GM15510 (cell line): ENCODE measurements around the gene ZNF365.

Experiments used
- POLR2A ChIP-seq: IDR thresholded peaks from 3 replicates; pipeline ENCODE4 v1.6.1; 2011; ENCODE audit warnings: borderline replicate concordance; ENCODE audit not compliant: insufficient read length; ENCODE audit errors: extremely low read depth

Gene ZNF365

GRCh38 chr10:62433901-62434300, 59.7 kb downstream of the ZNF365 start:
- TF ChIP-seq POLR2A: no peak

GRCh38 chr10:62437696-62438095, 63.5 kb downstream of the ZNF365 start:
- TF ChIP-seq POLR2A: no peak

GRCh38 chr10:62442006-62442405, 67.8 kb downstream of the ZNF365 start:
- no peak for TF ChIP-seq POLR2A

- TF ChIP-seq POLR2A: no peak
Observed at GRCh38 chr10:62442894-62443669, 68.9 kb downstream of the ZNF365 start.

GRCh38 chr10:62443866-62444265, 69.7 kb downstream of the ZNF365 start:
- TF ChIP-seq POLR2A: no peak

- TF ChIP-seq POLR2A: no peak
Observed at GRCh38 chr10:62446627-62447026, 72.5 kb downstream of the ZNF365 start.

- no peak for TF ChIP-seq POLR2A
Observed at GRCh38 chr10:62450912-62451610, 76.9 kb downstream of the ZNF365 start.

- TF ChIP-seq POLR2A: no peak
Observed at GRCh38 chr10:62451611-62451975, 77.4 kb downstream of the ZNF365 start.
